Measurements from ENCODE around the gene ANKRD42.

DNA sequence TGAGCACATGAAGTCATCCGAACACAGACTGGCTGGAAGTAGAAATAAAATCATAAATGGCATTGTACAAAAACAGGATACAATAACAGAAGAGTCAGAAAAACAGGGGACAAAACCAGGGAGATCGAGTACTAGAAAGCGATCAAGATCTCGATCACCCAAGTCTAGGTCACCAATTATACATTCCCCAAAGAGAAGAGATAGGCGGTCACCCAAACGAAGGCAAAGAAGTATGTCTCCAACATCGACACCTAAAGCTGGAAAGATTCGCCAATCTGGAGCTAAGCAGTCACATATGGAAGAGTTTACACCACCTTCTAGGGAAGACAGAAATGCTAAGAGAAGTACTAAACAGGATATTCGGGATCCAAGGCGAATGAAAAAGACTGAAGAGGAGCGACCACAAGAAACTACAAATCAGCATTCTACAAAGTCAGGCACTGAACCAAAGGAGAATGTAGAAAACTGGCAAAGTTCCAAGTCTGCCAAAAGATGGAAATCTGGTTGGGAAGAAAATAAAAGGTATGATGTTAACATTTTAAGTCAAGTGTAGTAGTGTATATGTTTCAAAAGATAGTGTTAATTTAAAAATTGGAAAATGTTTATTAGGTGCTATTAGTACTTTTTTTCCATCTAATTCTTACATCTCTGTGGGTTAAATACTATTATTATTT is 27.2 kb upstream of the ANKRD42 start:
- TF ChIP-seq EZH2 (IDR thresholded peaks at IDR 0.05; ENCODE audit: borderline replicate concordance, low read depth, low read length, poor library complexity, severe bottlenecking) (no peak), CTCF (conservative IDR thresholded peaks at IDR 0.05; ENCODE audit: low read depth, low read length) (no peak)

Data from A673 (cell line).